ENCODE results near the gene IKZF5. TPM values are rescaled to one million over a fixed set of nuclear protein-coding genes. Genes with fewer than 3 reads are reported as not detected.

IKZF5 gene
- total and polyA plus RNA-seq, 2 donors (not counting 1 experiment from before 2014, with no cell fraction given) = 15.8 to 24.6 TPM

DNA sequence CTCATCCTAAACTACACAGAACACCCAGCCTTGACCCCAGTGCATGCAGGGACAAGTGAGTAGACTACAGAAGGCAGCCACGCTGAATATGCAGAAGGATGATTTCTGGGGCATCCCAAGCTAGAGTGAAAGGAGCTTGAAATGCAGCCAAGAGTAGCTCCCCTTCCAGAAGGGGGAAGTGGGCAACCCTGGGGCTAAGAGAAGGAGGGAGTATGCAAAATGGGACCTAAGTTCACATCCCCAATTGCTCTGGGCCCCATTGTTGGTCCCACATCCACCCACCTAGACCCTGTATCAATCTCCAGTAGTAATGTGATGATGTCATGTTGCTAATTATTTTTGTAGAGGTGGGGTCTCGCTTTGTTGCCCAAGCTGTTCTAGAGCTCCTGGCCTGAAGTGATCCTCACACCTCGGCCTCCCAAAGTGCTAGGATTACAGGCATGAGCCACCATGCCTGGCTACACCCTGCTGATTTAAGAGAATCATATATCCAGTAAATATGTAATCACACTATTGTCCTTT lies 34.0 kb downstream of the IKZF5 start:
- no peak overlapping the region for H3K27ac ChIP-seq (ENCODE audit: low read length in 2 of 2)
- TF ChIP-seq CTCF (IDR thresholded peaks at IDR 0.05) (no peak), EZH2 (IDR thresholded peaks at IDR 0.05; ENCODE audit: borderline replicate concordance, insufficient read depth, low read depth, low read length, poor library complexity, severe bottlenecking) (no peak)
- no peaks in the 10 kb centered on the region for H3K79me2 ChIP-seq (ENCODE audit: control insufficient read depth, insufficient read depth, low read length)
- intact Hi-C loops (cut with micrococcal nuclease) = no loop called here
- H3K4me2 ChIP-seq (replicated peaks; ENCODE audit: low read depth, low read length, poor library complexity, severe bottlenecking) = no peak overlapping the region
- H3K27me3 ChIP-seq (replicated peaks in 1 of 4; ENCODE audit: control extremely low read depth in 1 of 4, control insufficient read depth in 3 of 4, insufficient read depth in 4 of 4, low read length in 3 of 4) = no peaks in the 10 kb centered on the region
- no peak overlapping the region for H3K27ac Mint-ChIP-seq
- peaks cover 0 to 3% of the 10 kb centered on the region in 2 donors for H3K4me1 ChIP-seq (ENCODE audit: control insufficient read depth in 2 of 2, insufficient read depth in 2 of 2, low read length in 2 of 2)
- H3K4me3 ChIP-seq (ENCODE audit: control extremely low read depth in 1 of 5, extremely low read depth in 1 of 5, insufficient read depth in 1 of 5, low read depth in 2 of 5, low read length in 4 of 5) = no peak overlapping the region
- no peak overlapping the region for H3K9ac ChIP-seq (ENCODE audit: low read length)
- ATAC-seq (ENCODE audit: low read depth) = no peak
- peaks cover 5% of the 10 kb centered on the region for H3K27me3 Mint-ChIP-seq
- H3K4me3 Mint-ChIP-seq = no peak overlapping the region
- ChIA-PET CTCF (no interaction called here), POLR2A (no interaction called here)
- H3K9me3 Mint-ChIP-seq (ENCODE audit: insufficient read depth) = no peaks in the 10 kb centered on the region
- WGBS (ENCODE audit: insufficient coverage) = 86% methylated on average over 1 of the region's 3 CpGs
- no peaks in the 10 kb centered on the region for H3K9me3 ChIP-seq (ENCODE audit: control extremely low read depth in 1 of 3, control insufficient read depth in 2 of 3, insufficient read depth in 1 of 3, low read length in 2 of 3)
- H3K4me1 Mint-ChIP-seq = no peaks in the 10 kb centered on the region
- no peaks in the 10 kb centered on the region for H3K36me3 ChIP-seq (replicated peaks in 1 of 2; ENCODE audit: control extremely low read depth in 1 of 2, control insufficient read depth in 1 of 2, extremely low read depth in 1 of 2, insufficient read depth in 2 of 2, low read length in 1 of 2)
- no peaks in the 10 kb centered on the region for H4K20me1 ChIP-seq (ENCODE audit: control insufficient read depth, insufficient read depth, low read length, poor library complexity, severe bottlenecking)
- DNase-seq = no peak
- H2AFZ ChIP-seq (ENCODE audit: insufficient read depth, low read depth, low read length, poor library complexity, severe bottlenecking) = no peak overlapping the region

DNA sequence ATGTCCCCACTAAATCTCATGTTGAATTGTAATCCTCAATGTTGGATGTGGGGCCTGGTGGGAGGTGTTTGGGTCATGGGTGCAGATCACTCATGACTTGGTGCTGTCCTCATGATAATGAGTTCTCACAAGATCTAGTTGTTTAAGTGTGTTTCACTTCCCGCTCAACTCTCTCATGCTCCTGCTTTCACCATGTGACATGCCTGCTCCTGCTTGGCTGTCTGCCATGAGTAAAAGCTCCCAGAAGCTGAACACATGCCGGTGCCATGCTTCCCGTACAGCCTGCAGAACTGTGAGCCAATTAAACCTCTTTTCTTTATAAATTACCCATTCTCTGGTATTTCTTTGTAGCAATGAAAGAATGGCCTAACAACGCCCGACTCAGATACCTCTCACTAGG lies 34.6 kb downstream of the IKZF5 start:
- Mint-ChIP-seq H3K4me1 (no peaks in the 10 kb centered on the region), H3K4me3 (no peak overlapping the region), H3K9me3 (ENCODE audit: insufficient read depth) (no peaks in the 10 kb centered on the region), H3K27me3 (peaks cover 8% of the 10 kb centered on the region), H3K27ac (no peak overlapping the region)
- 100% methylated on average over 1 of the region's 5 CpGs for WGBS (ENCODE audit: insufficient coverage)
- Histone ChIP-seq H3K27ac (ENCODE audit: low read length in 2 of 2) (no peak overlapping the region), H3K9me3 (ENCODE audit: control extremely low read depth in 1 of 3, control insufficient read depth in 2 of 3, insufficient read depth in 1 of 3, low read length in 2 of 3) (no peaks in the 10 kb centered on the region), H3K4me3 (ENCODE audit: control extremely low read depth in 1 of 5, extremely low read depth in 1 of 5, insufficient read depth in 1 of 5, low read depth in 2 of 5, low read length in 4 of 5) (no peak overlapping the region), H3K4me2 (replicated peaks; ENCODE audit: low read depth, low read length, poor library complexity, severe bottlenecking) (no peak overlapping the region), H3K79me2 (ENCODE audit: control insufficient read depth, insufficient read depth, low read length) (no peaks in the 10 kb centered on the region), H3K9ac (ENCODE audit: low read length) (no peak overlapping the region), H3K27me3 (replicated peaks in 1 of 4; ENCODE audit: control extremely low read depth in 1 of 4, control insufficient read depth in 3 of 4, insufficient read depth in 4 of 4, low read length in 3 of 4) (no peaks in the 10 kb centered on the region), H3K4me1 (ENCODE audit: control insufficient read depth in 2 of 2, insufficient read depth in 2 of 2, low read length in 2 of 2) (no peaks in the 10 kb centered on the region), H3K36me3 (replicated peaks in 1 of 2; ENCODE audit: control extremely low read depth in 1 of 2, control insufficient read depth in 1 of 2, extremely low read depth in 1 of 2, insufficient read depth in 2 of 2, low read length in 1 of 2) (no peaks in the 10 kb centered on the region), H2AFZ (ENCODE audit: insufficient read depth, low read depth, low read length, poor library complexity, severe bottlenecking) (no peak overlapping the region), H4K20me1 (ENCODE audit: control insufficient read depth, insufficient read depth, low read length, poor library complexity, severe bottlenecking) (no peaks in the 10 kb centered on the region)
- ATAC-seq (ENCODE audit: low read depth) (no peak), DNase-seq (no peak)
- no peak for TF ChIP-seq EZH2 (IDR thresholded peaks at IDR 0.05; ENCODE audit: borderline replicate concordance, insufficient read depth, low read depth, low read length, poor library complexity, severe bottlenecking)
- TF ChIP-seq CTCF (IDR thresholded peaks at IDR 0.05) = no peak
- ChIA-PET POLR2A (no interaction called here), CTCF (no interaction called here)
- intact Hi-C loops (cut with micrococcal nuclease) = no loop called here

Measured in B cell (primary cell).